ENCODE results near the gene ALK.

DNA sequence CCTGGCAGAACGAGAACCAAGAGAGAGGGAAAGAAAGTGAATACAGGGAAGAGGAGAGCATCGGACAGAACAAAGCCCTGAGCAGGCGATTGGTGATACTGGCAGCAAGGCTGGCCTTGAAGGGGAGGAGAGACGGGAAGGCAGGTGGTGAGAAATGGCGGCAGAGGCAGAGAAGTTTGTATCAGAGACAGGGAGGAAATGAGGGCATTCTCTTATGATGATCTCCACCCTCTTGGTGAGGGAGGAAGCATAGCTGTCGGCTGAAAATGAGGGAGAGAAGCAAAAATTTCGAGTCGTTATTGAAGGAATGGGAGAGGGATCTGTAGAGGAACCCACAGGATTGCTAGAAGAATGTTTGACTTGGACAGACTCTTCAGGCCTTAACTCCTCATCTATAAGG is 725.6 kb downstream of the ALK start:
- TF ChIP-seq POLR2AphosphoS5 (IDR thresholded peaks at IDR 0.05; ENCODE audit: borderline replicate concordance, low read depth, low read length) (no peak), EZH2 (IDR thresholded peaks at IDR 0.05) (no peak), FOXP2 (optimal IDR thresholded peaks at IDR 0.05; ENCODE audit: control extremely low read depth, extremely low read length, insufficient read depth) (no peak)
